ENCODE data around the gene TMEM132D.

DNA sequence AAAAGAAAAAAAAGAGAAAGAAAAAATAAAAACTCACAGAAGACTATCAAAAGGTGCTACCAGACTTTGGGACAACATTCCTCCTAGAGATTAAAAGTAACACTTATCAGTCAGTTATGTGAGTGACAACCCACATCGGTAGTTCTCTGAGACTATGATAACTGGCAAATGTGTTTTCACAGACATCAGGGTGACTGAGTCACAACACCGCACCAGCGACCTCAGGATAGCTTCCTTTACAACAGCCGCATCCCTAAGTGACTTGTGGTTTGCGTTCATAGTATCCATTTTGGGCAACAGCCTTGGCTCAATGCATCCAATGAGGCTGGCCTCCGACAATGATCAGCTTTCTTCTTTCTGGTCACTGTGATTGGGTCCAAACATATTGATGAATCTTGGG, 359.1 kb downstream of the TMEM132D start:
- TF ChIP-seq, protein P1, sequence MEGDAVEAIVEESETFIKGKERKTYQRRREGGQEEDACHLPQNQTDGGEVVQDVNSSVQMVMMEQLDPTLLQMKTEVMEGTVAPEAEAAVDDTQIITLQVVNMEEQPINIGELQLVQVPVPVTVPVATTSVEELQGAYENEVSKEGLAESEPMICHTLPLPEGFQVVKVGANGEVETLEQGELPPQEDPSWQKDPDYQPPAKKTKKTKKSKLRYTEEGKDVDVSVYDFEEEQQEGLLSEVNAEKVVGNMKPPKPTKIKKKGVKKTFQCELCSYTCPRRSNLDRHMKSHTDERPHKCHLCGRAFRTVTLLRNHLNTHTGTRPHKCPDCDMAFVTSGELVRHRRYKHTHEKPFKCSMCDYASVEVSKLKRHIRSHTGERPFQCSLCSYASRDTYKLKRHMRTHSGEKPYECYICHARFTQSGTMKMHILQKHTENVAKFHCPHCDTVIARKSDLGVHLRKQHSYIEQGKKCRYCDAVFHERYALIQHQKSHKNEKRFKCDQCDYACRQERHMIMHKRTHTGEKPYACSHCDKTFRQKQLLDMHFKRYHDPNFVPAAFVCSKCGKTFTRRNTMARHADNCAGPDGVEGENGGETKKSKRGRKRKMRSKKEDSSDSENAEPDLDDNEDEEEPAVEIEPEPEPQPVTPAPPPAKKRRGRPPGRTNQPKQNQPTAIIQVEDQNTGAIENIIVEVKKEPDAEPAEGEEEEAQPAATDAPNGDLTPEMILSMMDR (IDR thresholded peaks at IDR 0.05; ENCODE audit: extremely low read depth in 1 of 2, insufficient read depth in 1 of 2, low read depth in 1 of 2, low read length in 2 of 2), result no peak
- TF ChIP-seq, protein P2, sequence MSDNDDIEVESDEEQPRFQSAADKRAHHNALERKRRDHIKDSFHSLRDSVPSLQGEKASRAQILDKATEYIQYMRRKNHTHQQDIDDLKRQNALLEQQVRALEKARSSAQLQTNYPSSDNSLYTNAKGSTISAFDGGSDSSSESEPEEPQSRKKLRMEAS (IDR thresholded peaks at IDR 0.05; ENCODE audit: insufficient read depth, insufficient read length), result no peak
- TF ChIP-seq EZH2 (IDR thresholded peaks at IDR 0.05; ENCODE audit: borderline replicate concordance, low read depth, low read length, severe bottlenecking), result no peak
- no peak for TF ChIP-seq POLR2AphosphoS5 (IDR thresholded peaks at IDR 0.05; ENCODE audit: insufficient read depth, low read depth, low read length)
- TF ChIP-seq POLR2A (IDR thresholded peaks at IDR 0.05; ENCODE audit: low read depth, low read length), result no peak
